Neural crest cell (in vitro differentiated cells): ENCODE data around the gene RAB5IF. TPM values are rescaled to one million over a fixed set of nuclear protein-coding genes. Genes with fewer than 3 reads are reported as not detected.
"Not testable (repeated sequence)": the region's sequence is repeated elsewhere in the genome, so short reads cannot be mapped to it uniquely, and the experiment has no call there.

Source experiments
- DNase-seq: peaks from one replicate; pipeline ENCODE4 v3.0.0; 2021; ENCODE audit warnings: low read depth, mixed read lengths, low spot score
- H3K27ac Mint-ChIP-seq: one replicate; pipeline ENCODE4 v1.8.0; 2021; ENCODE audit warnings: mild to moderate bottlenecking, mixed read lengths; ENCODE audit not compliant: unreplicated experiment
- H3K27me3 Mint-ChIP-seq: 2 replicates; pipeline ENCODE4 v1.8.0; 2021; ENCODE audit warnings: low read depth, mild to moderate bottlenecking, mixed read lengths
- H3K36me3 Mint-ChIP-seq: 2 replicates; pipeline ENCODE4 v1.8.0; 2021; ENCODE audit warnings: low read depth, mild to moderate bottlenecking, mixed read lengths
- H3K4me1 Mint-ChIP-seq: 2 replicates; pipeline ENCODE4 v1.8.0; 2021; ENCODE audit warnings: mixed read lengths
- H3K4me3 Mint-ChIP-seq: one replicate; pipeline ENCODE4 v1.8.0; 2021; ENCODE audit warnings: mild to moderate bottlenecking, mixed read lengths
- H3K9me3 Mint-ChIP-seq: 2 replicates; pipeline ENCODE4 v1.8.0; 2021; ENCODE audit warnings: mixed read lengths
- CTCF ChIP-seq: fragments of 200-600 bp; sonication (generic); conservative IDR thresholded peaks from 2 replicates; pipeline ENCODE4 v1.5.0; 2021; ENCODE audit warnings: antibody characterized with exemption, mild to moderate bottlenecking
- long read RNA-seq: library from polyadenylated mRNA; unstranded; transcript quantifications from one replicate; pipeline ENCODE4 v2.0.0, GENCODE V29; 2020
- total RNA-seq: library from RNA; stranded (reverse); gene quantifications from 2 replicates; pipeline ENCODE4 v1.2.1, GENCODE V29; 2021

RAB5IF gene
- total RNA-seq: 76.2 and 78.1 TPM in 2 replicates
- long read RNA-seq, partial matches to known transcripts: 0 of 5 reads
- long read RNA-seq, other reads (novel, unspliced or antisense): 2 of 5 reads

GRCh38 chr20:36605399-36606157 is at the start of gene RAB5IF:
RAB5IF (plus strand) TSS chr20:36605779; CDS start chr20:36605952, 173 bp downstream.
- peak; percentile 96 for TF ChIP-seq CTCF
- Mint-ChIP-seq H3K27ac (peak within 1 kb of the TSS; percentile 92), H3K9me3 (no peaks in the 10 kb centered on the region), H3K4me1 (peaks cover 21% of the 10 kb centered on the region), H3K36me3 (no peaks in the 10 kb centered on the region), H3K27me3 (no peaks in the 10 kb centered on the region), H3K4me3 (peak within 1 kb of the TSS; percentile 97)
- DNase-seq: peak; percentile 100

GRCh38 chr20:36562724-36563123 is 42.9 kb upstream of the RAB5IF start:
- no peaks in the 10 kb centered on the region for H3K4me1 Mint-ChIP-seq
- no peak overlapping the region for H3K4me3 Mint-ChIP-seq
- no peak for DNase-seq
- H3K36me3 Mint-ChIP-seq: peaks cover 5% of the 10 kb centered on the region
- peak overlapping the region; percentile 86 for H3K27ac Mint-ChIP-seq
- H3K9me3 Mint-ChIP-seq: peaks cover 5% of the 10 kb centered on the region
- no peak for TF ChIP-seq CTCF
- H3K27me3 Mint-ChIP-seq: no peaks in the 10 kb centered on the region

GRCh38 chr20:36563374-36563773 is 42.2 kb upstream of the RAB5IF start:
- Mint-ChIP-seq H3K4me3 (no peak overlapping the region), H3K9me3 (peaks cover 5% of the 10 kb centered on the region), H3K4me1 (no peaks in the 10 kb centered on the region), H3K27ac (no peak overlapping the region), H3K27me3 (no peaks in the 10 kb centered on the region), H3K36me3 (peaks cover 5% of the 10 kb centered on the region)
- DNase-seq: no peak
- no peak for TF ChIP-seq CTCF

GRCh38 chr20:36564078-36564725 is 41.4 kb upstream of the RAB5IF start:
- not testable (repeated sequence) for H3K9me3 Mint-ChIP-seq, DNase-seq, H3K4me1 Mint-ChIP-seq, H3K36me3 Mint-ChIP-seq, H3K4me3 Mint-ChIP-seq, H3K27me3 Mint-ChIP-seq
- peak overlapping the region; percentile 72 for H3K27ac Mint-ChIP-seq

GRCh38 chr20:36564726-36565121 is 40.9 kb upstream of the RAB5IF start:
- H3K27ac Mint-ChIP-seq, H3K9me3 Mint-ChIP-seq, H3K36me3 Mint-ChIP-seq, H3K4me1 Mint-ChIP-seq, H3K4me3 Mint-ChIP-seq, DNase-seq, H3K27me3 Mint-ChIP-seq: not testable (repeated sequence)

GRCh38 chr20:36565520-36565919 is 40.1 kb upstream of the RAB5IF start:
- H3K27ac Mint-ChIP-seq: no peak overlapping the region
- no peak for DNase-seq
- no peak for TF ChIP-seq CTCF
- H3K4me1 Mint-ChIP-seq: no peaks in the 10 kb centered on the region
- peaks cover 5% of the 10 kb centered on the region for H3K36me3 Mint-ChIP-seq
- no peaks in the 10 kb centered on the region for H3K27me3 Mint-ChIP-seq
- H3K4me3 Mint-ChIP-seq: no peak overlapping the region
- H3K9me3 Mint-ChIP-seq: peaks cover 5% of the 10 kb centered on the region
